ENCODE results near the gene GATA5.

The GATA5 gene

DNA sequence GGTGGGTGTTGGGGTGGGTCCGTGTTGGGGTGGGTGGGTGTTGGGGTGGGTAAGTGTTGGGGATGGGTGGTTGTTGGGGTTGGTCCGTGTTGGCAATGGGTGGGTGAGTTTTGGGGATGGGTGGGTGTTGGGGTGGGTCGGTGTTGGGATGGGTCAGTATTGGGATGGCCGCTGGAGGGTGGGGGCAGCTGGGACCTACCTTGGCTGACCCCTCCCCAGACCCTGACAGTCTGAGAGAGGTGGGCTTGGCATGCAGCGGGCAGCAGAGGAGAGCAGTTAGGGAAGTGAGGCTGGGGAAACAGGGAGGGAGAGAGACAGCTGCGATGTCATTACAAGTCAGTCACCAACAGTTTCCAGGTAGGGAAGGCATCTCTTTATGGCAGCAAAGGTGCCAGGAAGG is 23.1 kb upstream of the GATA5 start:
- H3K4me1 ChIP-seq, result no peaks in the 10 kb centered on the region; the same call in 1 of the 2 replicates
- H3K9me3 ChIP-seq, result no peaks in the 10 kb centered on the region
- H3K36me3 ChIP-seq, result no peaks in the 10 kb centered on the region
- H3K27me3 ChIP-seq, result peaks cover 3% of the 10 kb centered on the region
- TF ChIP-seq, protein P1, sequence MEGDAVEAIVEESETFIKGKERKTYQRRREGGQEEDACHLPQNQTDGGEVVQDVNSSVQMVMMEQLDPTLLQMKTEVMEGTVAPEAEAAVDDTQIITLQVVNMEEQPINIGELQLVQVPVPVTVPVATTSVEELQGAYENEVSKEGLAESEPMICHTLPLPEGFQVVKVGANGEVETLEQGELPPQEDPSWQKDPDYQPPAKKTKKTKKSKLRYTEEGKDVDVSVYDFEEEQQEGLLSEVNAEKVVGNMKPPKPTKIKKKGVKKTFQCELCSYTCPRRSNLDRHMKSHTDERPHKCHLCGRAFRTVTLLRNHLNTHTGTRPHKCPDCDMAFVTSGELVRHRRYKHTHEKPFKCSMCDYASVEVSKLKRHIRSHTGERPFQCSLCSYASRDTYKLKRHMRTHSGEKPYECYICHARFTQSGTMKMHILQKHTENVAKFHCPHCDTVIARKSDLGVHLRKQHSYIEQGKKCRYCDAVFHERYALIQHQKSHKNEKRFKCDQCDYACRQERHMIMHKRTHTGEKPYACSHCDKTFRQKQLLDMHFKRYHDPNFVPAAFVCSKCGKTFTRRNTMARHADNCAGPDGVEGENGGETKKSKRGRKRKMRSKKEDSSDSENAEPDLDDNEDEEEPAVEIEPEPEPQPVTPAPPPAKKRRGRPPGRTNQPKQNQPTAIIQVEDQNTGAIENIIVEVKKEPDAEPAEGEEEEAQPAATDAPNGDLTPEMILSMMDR (IDR thresholded peaks at IDR 0.05; ENCODE audit: low read depth, low read length), result no peak
- no peak for DNase-seq
- H3K4me3 ChIP-seq (ENCODE audit: low read depth, low read length), result no peak overlapping the region

DNA sequence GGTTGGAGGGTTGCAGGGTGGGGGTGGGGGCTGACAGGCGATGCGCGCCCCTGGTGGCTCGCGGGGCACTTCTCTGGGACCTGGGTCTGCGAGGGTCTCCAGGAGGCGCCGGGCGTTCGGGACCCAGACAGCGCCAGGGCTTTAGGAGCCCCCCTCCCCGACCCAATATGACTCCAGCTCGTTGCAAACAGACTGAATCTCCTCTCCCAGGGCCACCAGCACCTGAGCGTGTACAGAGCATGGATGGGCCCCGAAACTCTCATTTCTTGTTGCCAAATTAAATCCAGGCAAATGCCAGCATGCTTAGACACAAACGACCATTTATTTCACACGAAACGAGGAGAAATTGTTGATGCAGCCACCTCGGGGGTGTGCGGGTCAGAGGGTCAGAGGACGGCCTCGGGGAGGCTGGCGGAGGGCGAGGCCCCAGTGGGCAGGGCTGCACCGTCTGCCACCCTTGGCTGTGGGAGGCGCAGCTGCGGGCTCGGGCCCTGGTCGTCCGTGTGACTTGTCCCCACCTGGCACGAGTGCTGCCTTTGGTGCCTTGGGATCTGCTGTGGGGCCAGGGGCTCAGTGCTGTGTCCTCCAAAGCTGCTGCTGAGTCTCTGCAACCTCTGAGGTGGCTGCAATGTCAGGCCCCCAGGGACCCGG is 20.9 kb upstream of the GATA5 start:
- Histone ChIP-seq H3K9me3 (no peaks in the 10 kb centered on the region), H3K36me3 (no peaks in the 10 kb centered on the region), H3K4me1 (no peaks in the 10 kb centered on the region; the same call in 1 of the 2 replicates), H3K27me3 (peaks cover 3% of the 10 kb centered on the region), H3K4me3 (ENCODE audit: low read depth, low read length) (no peak overlapping the region)
- TF ChIP-seq, protein P1 (IDR thresholded peaks at IDR 0.05; ENCODE audit: low read depth, low read length), result peak; percentile 50
- DNase-seq, result peak; percentile 70

GRCh38 chr20:62495749-62496567 is 20.2 kb upstream of the GATA5 start:
- Histone ChIP-seq H3K4me3 (ENCODE audit: low read depth, low read length) (no peak overlapping the region), H3K36me3 (no peaks in the 10 kb centered on the region), H3K9me3 (no peaks in the 10 kb centered on the region), H3K27me3 (peaks cover 3% of the 10 kb centered on the region), H3K4me1 (no peaks in the 10 kb centered on the region; the same call in 1 of the 2 replicates)
- TF ChIP-seq, protein P1 (IDR thresholded peaks at IDR 0.05; ENCODE audit: low read depth, low read length), result no peak
- DNase-seq, result no peak

- H3K9me3 ChIP-seq, result no peaks in the 10 kb centered on the region
- DNase-seq, result no peak
- no peaks in the 10 kb centered on the region; the same call in 1 of the 2 replicates for H3K4me1 ChIP-seq
- H3K36me3 ChIP-seq, result no peaks in the 10 kb centered on the region
- H3K27me3 ChIP-seq, result peaks cover 3% of the 10 kb centered on the region
- no peak overlapping the region for H3K4me3 ChIP-seq (ENCODE audit: low read depth, low read length)
- TF ChIP-seq, protein P1 (IDR thresholded peaks at IDR 0.05; ENCODE audit: low read depth, low read length), result peak; percentile 3; the same call in 1 of the 2 replicates
Observed at GRCh38 chr20:62494980-62495748, 19.4 kb upstream of the GATA5 start.

GRCh38 chr20:62494537-62494936 is 18.7 kb upstream of the GATA5 start:
- TF ChIP-seq, protein P1 (IDR thresholded peaks at IDR 0.05; ENCODE audit: low read depth, low read length), result no peak
- H3K9me3 ChIP-seq, result no peaks in the 10 kb centered on the region
- H3K4me3 ChIP-seq (ENCODE audit: low read depth, low read length), result no peak overlapping the region
- H3K4me1 ChIP-seq, result no peaks in the 10 kb centered on the region; the same call in 1 of the 2 replicates
- DNase-seq, result no peak
- no peaks in the 10 kb centered on the region for H3K36me3 ChIP-seq
- peaks cover 3% of the 10 kb centered on the region for H3K27me3 ChIP-seq
